ENCODE measurements around the gene TMEM50B.
"Not testable (repeated sequence)": the region's sequence is repeated elsewhere in the genome, so short reads cannot be mapped to it uniquely, and the experiment has no call there.

Gene TMEM50B

DNA sequence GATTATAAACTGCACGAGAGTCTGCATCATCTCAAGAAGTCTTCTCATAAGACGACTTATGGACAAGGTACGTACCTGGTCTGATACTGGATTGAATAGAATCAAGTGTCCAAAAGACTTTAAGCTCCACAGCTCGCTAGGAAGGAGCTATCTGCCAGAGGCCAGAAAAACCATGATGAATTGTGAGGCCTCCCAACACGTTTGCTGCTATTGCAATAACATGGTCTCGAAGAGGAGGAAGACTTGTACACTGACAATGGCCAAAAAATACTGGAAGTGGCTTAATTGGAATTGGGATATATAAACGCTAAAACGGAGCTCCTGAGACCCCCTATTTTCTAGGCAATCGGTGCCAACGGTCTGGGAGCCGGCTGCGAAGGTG, 11.2 kb upstream of the TMEM50B start:
- Mint-ChIP-seq H3K36me3 (no peaks in the 10 kb centered on the region), H3K27me3 (no peaks in the 10 kb centered on the region), H3K4me1 (ENCODE audit: low read depth) (peaks cover 11% of the 10 kb centered on the region), H3K9me3 (ENCODE audit: low read depth) (no peaks in the 10 kb centered on the region), H3K27ac (peak overlapping the region; percentile 87), H3K4me3 (peak overlapping the region; percentile 89)

GRCh38 chr21:33488936-33489335, 9.2 kb upstream of the TMEM50B start:
- no peaks in the 10 kb centered on the region for H3K27me3 Mint-ChIP-seq
- peaks cover 11% of the 10 kb centered on the region for H3K4me1 Mint-ChIP-seq (ENCODE audit: low read depth)
- no peaks in the 10 kb centered on the region for H3K36me3 Mint-ChIP-seq
- no peak overlapping the region for H3K4me3 Mint-ChIP-seq
- H3K9me3 Mint-ChIP-seq (ENCODE audit: low read depth): no peaks in the 10 kb centered on the region
- H3K27ac Mint-ChIP-seq: no peak overlapping the region

DNA sequence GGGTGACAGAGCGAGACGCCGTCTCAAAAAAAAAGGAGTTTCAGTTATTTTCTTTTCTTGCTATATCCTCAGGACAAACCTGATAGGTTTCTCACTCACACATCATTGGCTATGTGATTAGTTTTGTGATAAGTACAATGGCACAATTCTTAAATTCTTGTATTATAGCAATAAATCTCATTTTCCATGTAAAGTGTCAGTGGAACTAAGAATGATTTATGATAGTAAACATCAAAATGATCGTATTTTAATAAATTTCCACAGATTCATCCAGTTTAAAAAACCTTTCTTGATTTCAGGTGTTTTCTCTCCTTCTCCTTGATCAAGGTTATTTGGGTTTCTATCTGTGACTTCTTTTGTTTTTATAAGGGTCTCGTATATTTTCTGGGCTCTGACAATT, 8.2 kb upstream of the TMEM50B start:
- Mint-ChIP-seq H3K4me3 (no peak overlapping the region), H3K27ac (no peak overlapping the region), H3K9me3 (ENCODE audit: low read depth) (no peaks in the 10 kb centered on the region), H3K4me1 (ENCODE audit: low read depth) (peaks cover 11% of the 10 kb centered on the region), H3K27me3 (no peaks in the 10 kb centered on the region), H3K36me3 (no peaks in the 10 kb centered on the region)

DNA sequence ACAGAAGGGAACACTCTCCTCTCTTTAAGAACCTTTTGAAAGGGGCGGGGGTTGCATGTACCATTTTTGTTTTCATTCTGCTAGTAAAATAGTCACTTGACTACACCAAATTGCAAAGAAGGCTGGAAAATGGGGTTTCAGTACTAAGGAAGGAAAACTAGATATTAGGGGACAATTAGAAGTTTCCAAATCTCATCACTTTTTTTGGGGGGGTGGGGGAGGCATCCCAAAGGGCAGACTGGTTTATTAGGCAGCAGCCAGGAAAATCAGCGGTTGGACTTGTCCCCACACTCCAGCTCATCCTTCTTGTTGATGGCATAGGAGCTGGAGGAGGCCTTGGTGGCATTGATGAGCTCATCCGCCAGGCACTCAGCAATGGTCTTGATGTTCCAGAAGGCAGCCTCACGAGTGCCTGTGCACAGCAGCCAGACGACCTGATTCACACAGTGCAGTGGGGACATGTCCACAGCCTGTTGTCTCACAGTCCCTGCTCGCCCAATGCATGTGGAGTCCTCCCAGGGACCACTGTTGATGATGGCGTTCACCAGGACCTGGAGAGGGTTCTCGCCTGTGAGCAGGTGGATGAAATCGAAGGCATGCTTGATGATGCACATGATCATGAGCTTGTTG, 1.7 kb upstream of the TMEM50B start:
- no peak overlapping the region for H3K27ac Mint-ChIP-seq

DNA sequence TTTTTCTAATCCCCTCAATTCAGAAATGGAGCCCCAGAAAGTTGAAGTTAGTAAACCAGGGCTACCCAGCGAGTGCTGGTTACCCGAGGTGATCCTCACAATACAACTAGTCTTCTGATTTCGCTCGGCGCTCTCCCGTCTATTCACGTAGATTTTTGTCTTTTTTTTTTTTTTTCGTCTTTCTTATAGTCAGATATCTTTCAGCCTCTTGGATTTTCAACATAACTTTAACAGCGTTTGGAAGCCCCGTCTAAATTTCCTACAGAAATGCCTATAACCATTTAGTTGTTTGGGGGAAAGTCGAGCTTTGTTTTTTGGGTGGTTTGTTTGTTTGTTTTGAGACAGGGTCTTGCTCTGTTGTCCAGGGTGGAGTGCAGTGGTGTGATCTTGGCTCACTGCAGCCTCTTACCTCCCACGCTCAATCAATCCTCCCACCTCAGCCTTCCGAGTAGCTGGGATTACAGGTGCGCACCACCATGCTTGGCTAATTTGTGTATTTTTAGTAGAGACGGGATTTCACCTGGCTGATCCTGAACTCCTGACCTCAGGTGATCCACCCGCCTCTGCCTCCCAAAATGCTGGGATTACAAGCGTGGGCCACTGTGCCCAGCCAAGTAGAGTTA, 818 bp upstream of the TMEM50B start:
- Mint-ChIP-seq H3K4me3 (peak overlapping the region; percentile 95), H3K27me3 (no peaks in the 10 kb centered on the region), H3K9me3 (ENCODE audit: low read depth) (no peaks in the 10 kb centered on the region), H3K27ac (peak overlapping the region; percentile 96), H3K4me1 (ENCODE audit: low read depth) (peaks cover 24% of the 10 kb centered on the region), H3K36me3 (no peaks in the 10 kb centered on the region)

More for the DNA sequence above, 1.7 kb upstream of the TMEM50B start:
- Mint-ChIP-seq H3K27me3 (no peaks in the 10 kb centered on the region), H3K9me3 (ENCODE audit: low read depth) (no peaks in the 10 kb centered on the region), H3K36me3 (no peaks in the 10 kb centered on the region), H3K4me1 (ENCODE audit: low read depth) (peaks cover 24% of the 10 kb centered on the region), H3K4me3 (peak overlapping the region; percentile 95)

DNA sequence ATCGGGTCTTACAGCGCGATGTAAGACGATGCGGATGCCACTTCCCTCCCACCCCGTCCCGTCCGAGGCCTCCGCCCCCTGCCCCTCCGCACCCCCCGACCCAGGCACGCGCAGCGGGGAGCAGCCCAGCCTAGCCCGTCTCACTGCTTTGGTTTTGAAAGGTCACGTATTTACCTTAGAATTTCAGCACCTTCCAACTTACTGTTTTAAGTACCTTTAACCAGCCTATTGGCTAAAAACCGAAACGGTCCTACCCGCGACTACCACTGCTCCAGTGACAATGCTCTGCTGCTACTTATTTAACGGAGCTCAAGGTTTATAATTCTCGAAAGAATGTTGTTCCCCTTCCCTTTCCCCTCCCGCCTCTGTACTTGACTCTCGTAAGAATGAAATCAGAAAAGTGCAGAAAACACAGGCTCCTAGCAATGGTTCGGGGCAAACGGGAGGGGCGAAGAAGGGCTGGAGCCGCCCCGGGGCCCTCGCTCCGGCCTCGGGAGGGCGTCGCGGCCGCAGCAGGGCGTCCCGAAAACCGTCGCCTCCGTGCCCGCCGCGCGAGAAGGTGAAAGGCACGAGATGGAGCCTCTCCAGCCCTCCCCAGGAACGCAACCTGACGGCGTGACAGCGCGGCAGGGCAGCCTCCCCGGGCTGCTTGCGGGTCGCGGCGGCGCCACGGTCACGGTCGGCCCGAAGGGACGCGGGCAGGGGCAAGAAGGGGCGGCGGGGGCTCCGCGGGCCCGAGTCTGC, 667 bp downstream of the TMEM50B start:
- Mint-ChIP-seq H3K36me3 (no peaks in the 10 kb centered on the region), H3K4me3 (peak overlapping the region; percentile 91), H3K27me3 (no peaks in the 10 kb centered on the region), H3K9me3 (ENCODE audit: low read depth) (no peaks in the 10 kb centered on the region), H3K27ac (peak overlapping the region; percentile 67), H3K4me1 (ENCODE audit: low read depth) (peaks cover 24% of the 10 kb centered on the region)

DNA sequence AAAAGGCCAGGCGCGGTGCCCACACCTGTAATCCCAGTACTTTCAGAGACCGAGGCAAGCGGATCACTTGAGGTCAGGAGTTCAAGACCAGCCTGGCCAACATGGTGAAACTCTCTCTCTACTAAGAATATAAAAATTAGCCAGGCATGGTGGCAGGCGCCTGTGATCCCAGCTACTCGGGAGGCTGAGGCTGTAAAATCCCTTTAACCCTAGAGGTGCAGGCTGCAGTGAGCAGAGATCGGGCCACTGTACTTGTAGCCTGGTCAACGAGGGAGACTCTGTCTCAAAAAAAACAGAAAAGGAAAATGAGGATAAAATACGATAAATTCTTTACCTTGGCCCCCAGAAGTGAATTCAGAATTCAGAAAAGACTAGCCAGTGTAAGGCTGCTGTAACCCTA, 1.6 kb downstream of the TMEM50B start:
- Mint-ChIP-seq H3K9me3 (ENCODE audit: low read depth) (no peaks in the 10 kb centered on the region), H3K4me1 (ENCODE audit: low read depth) (peaks cover 28% of the 10 kb centered on the region), H3K27me3 (no peaks in the 10 kb centered on the region), H3K4me3 (peak overlapping the region; percentile 91), H3K36me3 (peaks cover 4% of the 10 kb centered on the region), H3K27ac (peak overlapping the region; percentile 67)

GRCh38 chr21:33477066-33477465, 2.7 kb downstream of the TMEM50B start:
- no peaks in the 10 kb centered on the region for H3K9me3 Mint-ChIP-seq (ENCODE audit: low read depth)

DNA sequence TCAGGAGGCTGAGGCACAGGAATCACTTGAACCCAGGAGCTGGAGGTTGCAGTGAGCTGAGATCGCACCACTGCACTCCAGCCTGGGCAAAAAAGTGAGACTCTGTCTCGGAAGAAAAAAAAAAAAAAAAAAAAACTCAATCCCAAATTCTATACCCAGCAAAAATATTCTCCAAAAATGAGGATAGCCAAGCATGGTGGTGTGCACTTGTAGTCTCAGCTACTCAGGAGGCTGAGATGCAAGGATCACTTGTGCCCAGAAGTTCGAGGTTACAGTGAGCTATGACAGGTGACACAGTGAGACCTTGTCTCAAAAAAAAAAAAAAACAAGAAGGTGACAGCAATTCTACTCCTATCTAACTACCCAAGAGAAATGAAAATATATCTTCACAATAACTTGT, 6.4 kb downstream of the TMEM50B start:
- H3K27me3 Mint-ChIP-seq: no peaks in the 10 kb centered on the region
- no peaks in the 10 kb centered on the region for H3K9me3 Mint-ChIP-seq (ENCODE audit: low read depth)
- H3K36me3 Mint-ChIP-seq: peaks cover 4% of the 10 kb centered on the region
- peaks cover 26% of the 10 kb centered on the region for H3K4me1 Mint-ChIP-seq (ENCODE audit: low read depth)
- H3K27ac Mint-ChIP-seq: no peak overlapping the region
- no peak overlapping the region for H3K4me3 Mint-ChIP-seq

More at GRCh38 chr21:33477066-33477465, 2.7 kb downstream of the TMEM50B start:
- H3K4me1 Mint-ChIP-seq (ENCODE audit: low read depth): peaks cover 28% of the 10 kb centered on the region
- H3K27ac Mint-ChIP-seq: no peak overlapping the region
- peak overlapping the region; percentile 58 for H3K4me3 Mint-ChIP-seq
- H3K27me3 Mint-ChIP-seq: no peaks in the 10 kb centered on the region
- H3K36me3 Mint-ChIP-seq: peaks cover 4% of the 10 kb centered on the region

DNA sequence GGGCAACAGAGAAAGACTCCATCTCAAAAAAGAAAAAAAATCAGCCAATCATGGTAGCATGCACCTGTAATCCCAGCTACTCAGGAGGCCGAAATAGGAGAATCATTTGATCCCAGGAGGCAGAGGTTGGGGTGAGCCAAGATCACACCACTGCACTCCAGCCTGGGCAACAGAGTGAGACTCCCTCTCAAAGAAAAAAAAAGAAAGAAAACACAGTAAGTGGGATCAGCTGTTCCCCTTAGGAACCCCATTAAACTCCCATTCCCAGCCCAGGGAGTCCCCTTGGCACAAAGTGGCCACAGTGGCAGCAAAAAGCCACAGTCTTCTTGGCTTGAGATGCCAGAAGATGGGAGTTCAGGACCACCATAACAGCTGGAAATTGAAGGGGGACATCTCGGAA, 9.1 kb downstream of the TMEM50B start:
- Mint-ChIP-seq H3K9me3 (ENCODE audit: low read depth) (no peaks in the 10 kb centered on the region), H3K4me3 (no peak overlapping the region), H3K4me1 (ENCODE audit: low read depth) (peaks cover 16% of the 10 kb centered on the region), H3K27me3 (no peaks in the 10 kb centered on the region), H3K36me3 (peaks cover 4% of the 10 kb centered on the region), H3K27ac (no peak overlapping the region)

DNA sequence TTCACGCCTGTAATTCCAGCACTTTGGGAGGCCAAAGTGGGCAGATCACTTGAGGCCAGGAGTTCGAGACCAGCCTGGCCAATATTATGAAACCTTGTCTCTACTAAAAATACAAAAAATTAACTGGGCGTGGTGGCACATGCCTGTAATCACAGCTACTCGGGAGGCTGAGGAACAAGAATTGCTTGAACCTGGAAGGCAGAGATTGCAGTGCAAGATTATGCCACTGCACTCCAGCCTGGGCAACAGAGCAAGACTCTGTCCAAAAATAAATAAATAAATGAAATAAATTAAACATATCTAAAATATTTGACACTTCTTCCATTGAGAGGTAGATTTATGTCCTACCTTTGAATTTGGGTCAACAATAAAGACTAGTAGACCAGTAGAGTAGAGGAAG, 10.6 kb downstream of the TMEM50B start:
- not testable (repeated sequence) for H3K27ac Mint-ChIP-seq; H3K4me3 Mint-ChIP-seq; H3K36me3 Mint-ChIP-seq; H3K9me3 Mint-ChIP-seq (ENCODE audit: low read depth); H3K27me3 Mint-ChIP-seq
- H3K4me1 Mint-ChIP-seq (ENCODE audit: low read depth): peaks cover 16% of the 10 kb centered on the region

- Mint-ChIP-seq H3K4me3 (no peak overlapping the region), H3K9me3 (ENCODE audit: low read depth) (no peaks in the 10 kb centered on the region), H3K27ac (no peak overlapping the region), H3K4me1 (ENCODE audit: low read depth) (no peaks in the 10 kb centered on the region), H3K36me3 (peaks cover 3% of the 10 kb centered on the region), H3K27me3 (no peaks in the 10 kb centered on the region)
Measured at GRCh38 chr21:33461538-33462250, 18.1 kb downstream of the TMEM50B start.

DNA sequence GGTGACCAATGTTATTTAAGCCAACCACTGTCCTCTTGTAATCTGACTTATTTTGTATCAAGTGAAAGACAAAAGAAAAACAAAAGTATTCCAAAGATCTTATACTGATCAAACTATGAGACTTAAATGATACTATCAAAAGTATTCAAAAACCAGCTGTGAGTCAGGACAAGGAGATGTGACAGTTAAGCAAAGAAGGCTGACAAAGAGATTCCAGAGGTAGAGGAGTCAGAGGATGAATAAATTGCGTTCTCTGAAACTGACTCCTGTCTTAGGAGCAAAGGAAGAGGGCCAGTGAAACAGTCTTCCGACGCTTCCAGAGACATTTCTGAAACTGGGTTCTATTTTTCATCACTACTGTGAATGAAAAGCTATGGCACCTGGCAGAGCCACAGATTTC, 20.9 kb downstream of the TMEM50B start:
- Mint-ChIP-seq H3K27me3 (no peaks in the 10 kb centered on the region), H3K4me3 (no peak overlapping the region), H3K4me1 (ENCODE audit: low read depth) (no peaks in the 10 kb centered on the region), H3K27ac (no peak overlapping the region), H3K9me3 (ENCODE audit: low read depth) (no peaks in the 10 kb centered on the region), H3K36me3 (peaks cover 3% of the 10 kb centered on the region)

DNA sequence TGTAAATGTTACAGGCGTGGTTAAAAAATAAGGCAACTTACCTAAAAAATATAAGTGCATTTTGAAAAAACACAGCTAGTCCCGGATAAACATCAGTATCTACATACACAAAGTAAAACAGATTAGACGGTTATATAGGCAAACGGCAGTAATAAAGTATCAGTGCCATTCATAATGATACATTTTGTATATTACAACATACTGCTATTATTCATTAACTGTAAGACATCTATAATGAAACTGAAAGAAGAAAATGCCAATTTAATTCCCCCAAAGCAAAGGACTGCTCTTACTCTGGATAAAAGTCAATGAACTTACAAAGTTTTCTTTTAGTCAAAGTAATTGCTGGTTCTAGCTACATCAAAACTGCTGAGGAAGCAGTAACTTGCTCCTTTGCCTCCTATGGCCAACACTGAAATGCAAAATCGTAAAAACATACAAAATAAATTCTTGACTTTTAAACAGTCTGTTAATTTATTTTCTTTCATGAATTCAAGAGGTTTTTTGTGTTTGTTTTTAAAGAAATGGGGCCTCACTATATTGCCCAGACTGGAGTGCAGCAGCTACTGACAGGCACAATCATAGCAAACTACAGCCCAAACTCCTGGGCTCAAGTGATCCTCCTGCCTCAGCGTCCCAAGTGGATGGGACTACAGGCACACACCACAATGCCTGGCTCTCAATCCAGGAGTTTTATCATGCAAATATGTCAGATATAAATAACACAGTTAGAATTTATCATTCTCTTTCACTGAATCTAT, 23.9 kb downstream of the TMEM50B start:
- Mint-ChIP-seq H3K27ac (no peak overlapping the region), H3K36me3 (peaks cover 3% of the 10 kb centered on the region), H3K4me3 (no peak overlapping the region), H3K27me3 (no peaks in the 10 kb centered on the region), H3K4me1 (ENCODE audit: low read depth) (no peaks in the 10 kb centered on the region), H3K9me3 (ENCODE audit: low read depth) (no peaks in the 10 kb centered on the region)
